Heart right ventricle (tissue), 16 donors: ENCODE data around the gene RANBP3. TPM values are rescaled to one million over a fixed set of nuclear protein-coding genes. Genes with fewer than 3 reads are reported as not detected.
"Not testable (repeated sequence)": the region's sequence is repeated elsewhere in the genome, so short reads cannot be mapped to it uniquely, and the experiment has no call there.

ENCODE experiments used
- ATAC-seq, 8 donors: fragments of 200-7000 bp; cut with Tn5 transposase; one replicate each; pipeline ENCODE4 v1.9.1; 2020; ENCODE audit warnings: mild to moderate bottlenecking in 8 of 8, moderate library complexity in 8 of 8, moderate number of reproducible peaks in 1 of 8
- DNase-seq, 2 donors: peaks; one replicate each; pipeline ENCODE4 v3.0.0-alpha.2; 2020
- H3K27ac ChIP-seq, 10 donors: fragments of 200-600 bp; sonication (generic) in 2 of 10; one replicate each; pipeline versions ENCODE4 v1.5.0 to v1.8.0; 2020 to 2022; ENCODE audit warnings: mild to moderate bottlenecking in 3 of 10
- H3K27me3 ChIP-seq, 7 donors: fragments of 200-600 bp; one replicate each; pipeline ENCODE4 v1.8.0; 2021 to 2022; ENCODE audit warnings: mild to moderate bottlenecking in 2 of 7
- H3K36me3 ChIP-seq, 9 donors: fragments of 200-600 bp; sonication (generic) in 1 of 9; one replicate each; pipeline versions ENCODE4 v1.5.0 to v1.8.0; 2020 to 2022; ENCODE audit warnings: mild to moderate bottlenecking in 2 of 9
- H3K4me1 ChIP-seq, 9 donors: fragments of 200-600 bp; sonication (generic) in 1 of 9; one replicate each; pipeline versions ENCODE4 v1.5.0 to v1.8.0; 2020 to 2022; ENCODE audit warnings: mild to moderate bottlenecking in 4 of 9
- H3K4me3 ChIP-seq, 10 donors: fragments of 200-600 bp; sonication (generic) in 2 of 10; one replicate each; pipeline versions ENCODE4 v1.5.0 to v1.8.0; 2020 to 2022; ENCODE audit warnings: mild to moderate bottlenecking in 7 of 10, moderate library complexity in 2 of 10
- H3K9me3 ChIP-seq, 11 donors: fragments of 200-600 bp in 10 of 11; sonication (generic) in 2 of 11; one replicate each; pipeline versions ENCODE4 v1.5.0 to v1.8.0; 2013 to 2022; ENCODE audit warnings: mild to moderate bottlenecking in 2 of 11, control low read depth in 1 of 11, moderate library complexity in 1 of 11
- CTCF ChIP-seq, 9 donors: fragments of 200-600 bp; sonication (generic) in 2 of 9; IDR thresholded peaks; one replicate each; pipeline versions ENCODE4 v1.5.0 to v1.8.0; 2021 to 2022; ENCODE audit warnings: antibody characterized with exemption in 9 of 9, mild to moderate bottlenecking in 5 of 9, moderate library complexity in 1 of 9
- whole genome bisulfite sequencing, 2 donors: extraction: QIAGEN DNeasy Blood & Tissue Kit; methylation state at CpG; one replicate each; pipeline ENCODE4 v1.1.7; 2013; ENCODE audit warnings: inconsistent platforms in 1 of 2; 5-methylcytosine and 5-hydroxymethylcytosine counted together
- intact Hi-C, 10 donors: fragments of 100-400 bp; cut with DNase I; formaldehyde crosslinking; loops; one replicate each; pipeline versions ENCODE4 v1.11.1 to v1.14.2; 2022
- polyA plus RNA-seq, 2 donors: library from polyadenylated mRNA; stranded (reverse); fragments of 200-250 nt; gene quantifications; one replicate each; pipeline ENCODE4 v1.2.3, GENCODE V29; 2013
- total RNA-seq, 10 donors: library from RNA; stranded (reverse); fragmentation: NEBNext Ultra II Directional in 3 of 10; extraction: Animal tissue kit (Norgen Biotek cat#: 25700) in 3 of 10; gene quantifications; one replicate each; pipeline versions ENCODE4 v1.2.1 to v1.2.4, GENCODE V29; 2021 to 2023
- donor health status: Arrhythmogenic right ventricular cardiomyopathy.
- donor health status: ischemic (EF 13 %, LVEDD 7.1; RV severe dilation, severe dysfunction).
- donor health status: healthy with polysubstance abuse.
- donor health status: DM: no; HTN: yes; CAD: no.
- donor health status: DM: no; HTN: no; CAD: no.
- donor health status: ischemic (EF 25% LVEDD 6.9; RV normal size, moderate dysfunction).
- donor health status: ischemic (EF 25% LVEDD 5.7; RV mildly dilated, moderate dysfunction).
- donor health status: healthy.
- donor health status: DM: yes; HTN: yes; CAD: no.
- donor health status: Ischemic cardiomyopathy.
- donor health status: ischemic (EF 35%, LVEDD 5.7; RV mildly dilated, moderate dysfunction).
- donor health status: nonischemic (EF 11% LVEDD 7.7; RV severe dilation, severe dysfunction).
- donor health status: DM: yes; HTN: yes; CAD: no.
- donor health status: PGD.
- donor health status: ischemic (EF 29% LVEDD 5.4; RV normal size, mild dysfunction).
- donor health status: nonischemic (EF 23%, LVEDD 6.1; RV moderate dilation, normal function).

RANBP3 gene
- total and polyA plus RNA-seq, 12 donors: 29.5 to 76.1 (median 63.0) TPM

GRCh38 chr19:5883157-5883873 is 94.6 kb downstream of the RANBP3 start:
- intact Hi-C loops: loop anchor here in 2 of 10 donors (5.0 to 10.0 kb wide), 2 partner anchors 49 to 56 kb away; partner anchors contain the start of gene FUT6 (in 1 of the 2)
- not testable (repeated sequence) for H3K4me3 ChIP-seq, H3K27ac ChIP-seq, DNase-seq, H3K36me3 ChIP-seq, H3K9me3 ChIP-seq, ATAC-seq
- H3K4me1 ChIP-seq: peaks cover 0 to 15% (median 9%) of the 10 kb centered on the region in 9 donors
- 74 to 77% methylated on average over 13 of the region's 13 CpGs for WGBS, 2 donors
- H3K27me3 ChIP-seq: peaks cover 0 to 19% (median 6%) of the 10 kb centered on the region in 7 donors

GRCh38 chr19:5882421-5882968 is 95.4 kb downstream of the RANBP3 start:
- Histone ChIP-seq H3K36me3 (no peaks in the 10 kb centered on the region), H3K9me3 (no peaks in the 10 kb centered on the region), H3K27me3 (peaks cover 0 to 19% (median 11%) of the 10 kb centered on the region in 7 donors), H3K4me3 (no peak overlapping the region), H3K4me1 (peaks cover 0 to 15% (median 9%) of the 10 kb centered on the region in 9 donors), H3K27ac (peak overlapping the region in 1 of 10 donors; percentile 17)
- no peak for TF ChIP-seq CTCF (IDR thresholded peaks at IDR 0.05)
- DNase-seq: no peak
- intact Hi-C loops: loop anchor here in 2 of 10 donors (5.0 to 10.0 kb wide), 2 partner anchors 48 to 55 kb away; partner anchors contain the start of gene FUT6 (in 1 of the 2)
- WGBS, 2 donors: 62 to 74% methylated on average over 9 of the region's 9 CpGs
- ATAC-seq: no peak

GRCh38 chr19:5881543-5882299 is 96.2 kb downstream of the RANBP3 start:
- WGBS, 2 donors: 65 to 70% methylated on average over 19 of the region's 19 CpGs
- peak in 1 of 8 donors; percentile 9 for ATAC-seq
- peak overlapping the region in 2 of 10 donors; percentile 39 to 76 for H3K27ac ChIP-seq

GRCh38 chr19:5880604-5881078 is 97.3 kb downstream of the RANBP3 start:
- DNase-seq (peak; percentile 75 to 76), ATAC-seq (peak; percentile 74 to 98 (median 92))
- peaks cover 0 to 19% (median 12%) of the 10 kb centered on the region in 7 donors for H3K27me3 ChIP-seq
- no peak for TF ChIP-seq CTCF (IDR thresholded peaks at IDR 0.05)
- H3K9me3 ChIP-seq: no peaks in the 10 kb centered on the region
- H3K36me3 ChIP-seq: no peaks in the 10 kb centered on the region
- no peak overlapping the region for H3K4me3 ChIP-seq
- WGBS, 2 donors: 7 to 9% methylated on average over 15 of the region's 15 CpGs
- intact Hi-C loops: loop anchor here in 2 of 10 donors (5.0 to 10.0 kb wide), 2 partner anchors 46 to 53 kb away; partner anchors contain the start of gene FUT6 (in 1 of the 2)
- H3K27ac ChIP-seq: peak overlapping the region in 7 of 10 donors; percentile 11 to 76 (median 39)
- H3K4me1 ChIP-seq: peaks cover 0 to 15% (median 9%) of the 10 kb centered on the region in 9 donors

More at GRCh38 chr19:5881543-5882299, 96.2 kb downstream of the RANBP3 start:
- TF ChIP-seq CTCF (IDR thresholded peaks at IDR 0.05): no peak
- H3K27me3 ChIP-seq: peaks cover 0 to 19% (median 12%) of the 10 kb centered on the region in 7 donors
- H3K36me3 ChIP-seq: no peaks in the 10 kb centered on the region
- H3K4me1 ChIP-seq: peaks cover 0 to 15% (median 9%) of the 10 kb centered on the region in 9 donors
- DNase-seq: no peak
- no peaks in the 10 kb centered on the region for H3K9me3 ChIP-seq
- H3K4me3 ChIP-seq: no peak overlapping the region
- intact Hi-C loops: loop anchor here in 2 of 10 donors (5.0 to 10.0 kb wide), 2 partner anchors 47 to 54 kb away; partner anchors contain the start of gene FUT6 (in 1 of the 2)
